GM12892 (cell line): Measurements from ENCODE around the gene NPY1R. TPM values are rescaled to one million over a fixed set of nuclear protein-coding genes. Genes with fewer than 3 reads are reported as not detected.

Source experiments
- DNase-seq: peaks from one replicate; pipeline ENCODE4 v3.0.0; 2011; ENCODE audit not compliant: insufficient read length
- FAIRE-seq: peaks from 2 replicates; lab custom pipeline; 2011; peaks lifted over from hg19 to GRCh38; lab: Jason Lieb, UNC
- POLR2A ChIP-seq: IDR thresholded peaks from 2 replicates; pipeline ENCODE4 v1.6.1; 2011; ENCODE audit warnings: low read depth, low read length, control low read depth
- POLR2AphosphoS5 ChIP-seq: IDR thresholded peaks from 2 replicates; pipeline ENCODE4 v1.6.1; 2011; ENCODE audit warnings: low read depth, low read length, control low read depth
- TAF1 ChIP-seq: IDR thresholded peaks from 2 replicates; pipeline ENCODE4 v1.6.1; 2011; ENCODE audit warnings: low read depth, mild to moderate bottlenecking, control low read depth, low read length, borderline replicate concordance
- polyA plus RNA-seq: library from polyadenylated mRNA; unstranded; fragments of >200 nt; gene quantifications from one replicate; pipeline ENCODE4 v1.2.1, GENCODE V29; 2012; ENCODE audit warnings: missing spikeins, inconsistent platforms; ENCODE audit not compliant: missing spikeins

Gene NPY1R
- polyA plus RNA-seq, result not detected

GRCh38 chr4:163332526-163333406 is at the start of gene NPY1R:
Gene NPY1R, minus strand, starts transcription at chr4:163332596. Its CDS starts 6,042 bp downstream, at chr4:163326554.
- TF ChIP-seq POLR2AphosphoS5 (no peak), TAF1 (no peak), POLR2A (no peak)
- no peak for DNase-seq
- FAIRE-seq, result no peak

DNA sequence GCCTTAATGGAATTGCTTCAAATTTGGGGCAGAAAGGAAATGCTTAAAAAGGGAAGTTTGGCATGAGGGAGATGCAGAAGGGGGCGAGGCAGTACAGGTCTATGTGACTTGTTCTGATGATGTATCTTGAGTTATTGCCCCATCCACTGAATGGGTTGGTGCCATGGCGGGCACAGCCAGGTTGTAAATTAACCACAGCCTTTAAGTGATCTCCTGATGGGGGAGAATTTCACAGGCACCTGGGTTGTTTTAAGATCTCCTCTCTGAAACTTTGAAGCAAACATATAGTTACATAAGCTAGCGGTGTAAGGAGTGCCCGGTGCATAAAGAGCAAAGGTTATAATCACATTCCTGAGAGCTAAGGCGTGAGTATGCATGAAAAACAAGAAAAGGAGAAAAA is 48.3 kb upstream of the NPY1R start:
- TF ChIP-seq POLR2A (no peak), POLR2AphosphoS5 (no peak), TAF1 (no peak)
- FAIRE-seq (no peak), DNase-seq (no peak)

GRCh38 chr4:163378661-163379060 is 46.3 kb upstream of the NPY1R start:
- FAIRE-seq (no peak), DNase-seq (no peak)
- TF ChIP-seq POLR2AphosphoS5, result no peak
- no peak for TF ChIP-seq POLR2A
- TF ChIP-seq TAF1, result no peak

DNA sequence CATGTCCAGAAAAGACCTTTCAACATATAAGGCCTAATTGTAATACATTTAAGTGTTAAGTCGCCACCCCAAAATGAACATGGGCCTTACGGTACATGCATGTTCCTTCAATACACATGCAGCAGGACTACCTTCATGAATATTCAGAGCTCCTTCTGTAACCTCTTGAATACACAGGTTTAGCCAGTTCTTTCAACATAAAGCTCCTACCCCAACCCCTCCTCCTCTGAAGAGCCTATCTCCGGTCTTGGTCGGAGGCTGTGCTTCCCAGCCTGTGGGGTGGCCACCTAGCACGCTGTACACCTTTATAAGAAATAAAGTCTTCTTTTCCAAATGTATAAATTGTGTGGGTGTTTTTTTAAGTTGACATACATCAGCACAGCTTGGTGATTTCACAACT is 39.6 kb upstream of the NPY1R start:
- no peak for FAIRE-seq
- no peak for DNase-seq
- TF ChIP-seq POLR2AphosphoS5 (no peak), TAF1 (no peak), POLR2A (no peak)

GRCh38 chr4:163367651-163368050 is 35.3 kb upstream of the NPY1R start:
- FAIRE-seq (no peak), DNase-seq (no peak)
- no peak for TF ChIP-seq POLR2A
- no peak for TF ChIP-seq TAF1
- no peak for TF ChIP-seq POLR2AphosphoS5

- TF ChIP-seq POLR2AphosphoS5 (no peak), TAF1 (no peak), POLR2A (no peak)
- DNase-seq (no peak), FAIRE-seq (no peak)
Measured at GRCh38 chr4:163356104-163356503, 23.7 kb upstream of the NPY1R start.

DNA sequence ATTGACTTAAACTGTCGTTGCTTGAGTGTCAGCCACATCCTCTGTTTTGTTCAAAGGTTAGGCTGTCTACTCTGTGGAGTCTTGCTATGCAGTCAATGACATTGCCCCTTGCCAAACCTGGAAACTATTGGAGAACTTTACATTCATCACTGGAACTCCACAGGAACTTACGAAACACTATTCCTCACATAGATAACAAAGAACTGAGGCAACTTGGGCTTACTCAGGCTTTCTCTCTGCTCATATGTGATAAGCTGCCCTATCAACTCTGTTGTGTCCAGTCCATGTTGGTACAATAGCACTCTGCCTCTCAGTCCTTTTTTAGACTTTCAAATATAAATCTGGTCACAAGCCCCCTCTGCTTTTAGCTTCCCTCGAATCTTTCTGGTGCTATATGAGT is 20.7 kb upstream of the NPY1R start:
- no peak for DNase-seq
- no peak for FAIRE-seq
- no peak for TF ChIP-seq POLR2A
- TF ChIP-seq POLR2AphosphoS5, result no peak
- TF ChIP-seq TAF1, result no peak

GRCh38 chr4:163350672-163351071 is 18.3 kb upstream of the NPY1R start:
- FAIRE-seq, result no peak
- TF ChIP-seq POLR2AphosphoS5 (no peak), POLR2A (no peak), TAF1 (no peak)
- DNase-seq, result no peak

GRCh38 chr4:163344147-163345125 is 12.0 kb upstream of the NPY1R start:
- DNase-seq (no peak), FAIRE-seq (no peak)
- TF ChIP-seq POLR2A (no peak), POLR2AphosphoS5 (no peak), TAF1 (no peak)

DNA sequence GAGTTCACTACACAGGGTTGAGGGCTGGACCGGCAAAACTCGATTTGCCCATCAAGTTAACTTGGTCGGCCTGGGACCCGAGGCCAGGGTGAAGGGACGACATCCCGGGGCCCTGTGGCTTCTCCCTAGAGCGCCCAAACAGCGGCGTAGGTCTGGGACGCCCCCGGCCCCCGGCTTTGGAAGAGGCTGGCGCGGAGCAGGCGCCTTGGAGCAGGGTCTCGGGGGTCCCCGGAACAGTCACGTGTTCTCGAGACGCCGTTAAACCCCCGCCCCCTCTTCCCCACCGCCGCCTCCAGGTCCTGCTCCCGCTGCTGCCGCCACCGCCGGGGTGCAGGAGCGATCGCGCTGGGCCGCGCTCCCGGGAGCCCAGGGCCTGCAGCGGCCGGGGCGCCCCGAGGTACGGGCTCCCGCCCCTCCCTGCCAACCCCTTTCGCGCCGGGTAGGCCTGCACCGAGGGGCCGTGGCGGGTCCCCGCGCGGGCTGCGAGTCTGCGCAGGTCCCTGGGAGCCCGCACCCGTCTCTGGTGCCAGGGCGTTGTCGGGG is 11.3 kb upstream of the NPY1R start, which contains the start of gene NPY5R:
Gene NPY5R, plus strand, starts transcription at position 289 of the 543 bp plus-strand sequence. CDS start 6,382 bp downstream, outside the sequence.
- FAIRE-seq (no peak), DNase-seq (no peak)
- no peak for TF ChIP-seq TAF1
- no peak for TF ChIP-seq POLR2A
- no peak for TF ChIP-seq POLR2AphosphoS5

GRCh38 chr4:163335384-163335783 is 3.0 kb upstream of the NPY1R start:
- TF ChIP-seq TAF1, result no peak
- no peak for FAIRE-seq
- no peak for DNase-seq
